Natural killer cell treated with Interleukin-12 subunit alpha and Interleukin-12 subunit beta and Interleukin-15 and Interleukin-18, amount 100 ng/mL, for 72 hours (primary cell): ENCODE data around the gene TIMP3. TPM values are rescaled to one million over a fixed set of nuclear protein-coding genes. Genes with fewer than 3 reads are reported as not detected.

Experiments
- ATAC-seq, 2 donors: fragments of 150-1000 bp; cut with Tn5 transposase in 1 of 2; sonication (Bioruptor Pico), chemical (Tn5 transposase) in 1 of 2; 2 replicates each; pipeline ENCODE4 v1.10.0; 2021
- DNase-seq: peaks from one replicate; pipeline ENCODE4 v3.0.0; 2022; ENCODE audit warnings: low spot score
- H3K27ac Mint-ChIP-seq, 2 donors: 1 replicate in 1 of 2; 2 replicates in 1 of 2; pipeline ENCODE4 v1.8.0; 2022; ENCODE audit warnings: mixed read lengths in 2 of 2, mild to moderate bottlenecking in 1 of 2, moderate library complexity in 1 of 2
- H3K27me3 Mint-ChIP-seq, 2 donors: 1 replicate in 1 of 2; 2 replicates in 1 of 2; pipeline ENCODE4 v1.8.0; 2022; ENCODE audit warnings: mixed read lengths in 2 of 2
- H3K36me3 Mint-ChIP-seq: one replicate; pipeline ENCODE4 v1.8.0; 2022; ENCODE audit warnings: mixed read lengths
- H3K4me1 Mint-ChIP-seq, 2 donors: 1 replicate in 1 of 2; 2 replicates in 1 of 2; pipeline ENCODE4 v1.8.0; 2022; ENCODE audit warnings: low read depth in 2 of 2, mixed read lengths in 2 of 2, mild to moderate bottlenecking in 1 of 2
- H3K4me3 Mint-ChIP-seq: one replicate; pipeline ENCODE4 v1.8.0; 2022; ENCODE audit warnings: mixed read lengths
- H3K9me3 Mint-ChIP-seq: 2 replicates; pipeline ENCODE4 v1.8.0; 2022; ENCODE audit warnings: mixed read lengths
- total RNA-seq, 2 donors: library from RNA; stranded (reverse); gene quantifications; one replicate each; pipeline ENCODE4 v1.2.3, GENCODE V29; 2022

TIMP3 gene
- total RNA-seq, 2 donors from 2014 or later, result not detected

DNA sequence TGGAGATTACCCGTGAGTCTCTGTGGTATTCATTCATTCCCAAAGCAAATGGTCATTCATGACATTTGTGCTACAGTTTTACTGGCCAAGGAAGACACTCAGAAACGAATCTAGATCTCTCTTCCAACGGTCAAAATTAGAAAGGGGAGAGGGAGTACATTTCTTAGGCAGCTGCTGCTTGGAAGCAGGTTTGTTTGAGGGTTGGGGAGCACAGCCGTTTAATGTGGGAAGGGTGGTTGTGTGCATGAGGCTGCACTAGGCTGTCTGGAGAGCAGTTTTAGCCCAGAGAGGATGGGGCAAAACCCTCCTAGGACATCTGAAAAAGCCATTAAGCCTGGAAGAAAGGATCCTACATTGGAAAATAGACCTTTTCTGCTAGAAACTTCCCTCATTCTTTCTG, 29.7 kb upstream of the TIMP3 start:
- ATAC-seq (no peak), DNase-seq (no peak)
- H3K27me3 Mint-ChIP-seq, result peaks cover 7 to 10% of the 10 kb centered on the region in 2 donors
- no peaks in the 10 kb centered on the region for H3K36me3 Mint-ChIP-seq
- no peak overlapping the region for H3K4me3 Mint-ChIP-seq
- no peaks in the 10 kb centered on the region for H3K9me3 Mint-ChIP-seq
- H3K27ac Mint-ChIP-seq, result no peak overlapping the region
- H3K4me1 Mint-ChIP-seq, result no peaks in the 10 kb centered on the region

GRCh38 chr22:32775957-32776356, 25.5 kb upstream of the TIMP3 start:
- no peaks in the 10 kb centered on the region for H3K36me3 Mint-ChIP-seq
- H3K4me1 Mint-ChIP-seq, result no peaks in the 10 kb centered on the region
- peaks cover 7 to 10% of the 10 kb centered on the region in 2 donors for H3K27me3 Mint-ChIP-seq
- DNase-seq (no peak), ATAC-seq (no peak)
- no peak overlapping the region for H3K27ac Mint-ChIP-seq
- no peak overlapping the region for H3K4me3 Mint-ChIP-seq
- no peaks in the 10 kb centered on the region for H3K9me3 Mint-ChIP-seq

- no peak overlapping the region for H3K27ac Mint-ChIP-seq
- peaks cover 7 to 10% of the 10 kb centered on the region in 2 donors for H3K27me3 Mint-ChIP-seq
- no peaks in the 10 kb centered on the region for H3K4me1 Mint-ChIP-seq
- H3K9me3 Mint-ChIP-seq, result no peaks in the 10 kb centered on the region
- H3K36me3 Mint-ChIP-seq, result no peaks in the 10 kb centered on the region
- ATAC-seq (no peak), DNase-seq (no peak)
- no peak overlapping the region for H3K4me3 Mint-ChIP-seq
Observed at GRCh38 chr22:32776397-32776796, 25.1 kb upstream of the TIMP3 start.

DNA sequence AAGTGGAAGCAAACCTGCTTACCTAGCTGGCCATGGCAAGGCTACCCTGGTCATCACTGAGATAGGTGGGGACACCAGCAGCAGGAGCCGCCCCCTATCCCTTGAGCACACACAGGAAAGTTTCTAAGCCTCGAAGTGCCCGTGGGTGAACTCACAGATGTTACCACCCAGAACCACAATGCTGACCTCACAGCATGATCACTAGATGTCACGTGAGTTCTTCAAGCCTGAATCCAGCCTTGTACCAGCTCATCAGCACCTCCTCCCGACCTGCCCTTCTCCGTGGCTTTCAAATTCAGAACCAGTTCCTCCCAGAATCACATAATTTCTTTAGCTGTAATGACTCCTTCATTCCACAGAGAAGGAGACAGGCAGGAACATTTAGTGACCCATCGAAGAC, 24.7 kb upstream of the TIMP3 start:
- Mint-ChIP-seq H3K9me3 (no peaks in the 10 kb centered on the region), H3K27ac (no peak overlapping the region), H3K36me3 (no peaks in the 10 kb centered on the region), H3K4me3 (no peak overlapping the region), H3K4me1 (no peaks in the 10 kb centered on the region), H3K27me3 (peaks cover 7 to 10% of the 10 kb centered on the region in 2 donors)
- DNase-seq (no peak), ATAC-seq (no peak)

DNA sequence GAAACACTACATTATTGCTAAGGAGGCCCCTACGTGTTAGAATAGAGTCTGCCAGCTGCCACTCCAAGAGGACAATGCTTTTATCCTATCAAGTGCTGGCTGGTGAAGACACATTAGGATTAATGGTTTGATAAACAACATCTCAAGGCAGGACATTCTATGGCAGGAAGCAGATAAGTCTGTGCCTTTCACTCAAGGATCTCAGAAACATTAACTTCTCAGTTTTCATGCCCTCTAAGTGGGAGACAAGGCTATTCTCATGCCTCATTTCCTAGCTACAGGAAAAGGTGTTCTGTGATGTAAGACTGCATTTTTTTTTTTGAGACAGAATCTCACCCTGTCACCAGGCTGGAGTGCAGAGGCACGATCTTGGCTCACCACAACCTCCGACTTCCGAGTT, 23.5 kb upstream of the TIMP3 start:
- DNase-seq (no peak), ATAC-seq (no peak)
- Mint-ChIP-seq H3K9me3 (no peaks in the 10 kb centered on the region), H3K27me3 (peaks cover 7 to 10% of the 10 kb centered on the region in 2 donors), H3K4me1 (no peaks in the 10 kb centered on the region), H3K36me3 (no peaks in the 10 kb centered on the region), H3K27ac (no peak overlapping the region), H3K4me3 (no peak overlapping the region)

DNA sequence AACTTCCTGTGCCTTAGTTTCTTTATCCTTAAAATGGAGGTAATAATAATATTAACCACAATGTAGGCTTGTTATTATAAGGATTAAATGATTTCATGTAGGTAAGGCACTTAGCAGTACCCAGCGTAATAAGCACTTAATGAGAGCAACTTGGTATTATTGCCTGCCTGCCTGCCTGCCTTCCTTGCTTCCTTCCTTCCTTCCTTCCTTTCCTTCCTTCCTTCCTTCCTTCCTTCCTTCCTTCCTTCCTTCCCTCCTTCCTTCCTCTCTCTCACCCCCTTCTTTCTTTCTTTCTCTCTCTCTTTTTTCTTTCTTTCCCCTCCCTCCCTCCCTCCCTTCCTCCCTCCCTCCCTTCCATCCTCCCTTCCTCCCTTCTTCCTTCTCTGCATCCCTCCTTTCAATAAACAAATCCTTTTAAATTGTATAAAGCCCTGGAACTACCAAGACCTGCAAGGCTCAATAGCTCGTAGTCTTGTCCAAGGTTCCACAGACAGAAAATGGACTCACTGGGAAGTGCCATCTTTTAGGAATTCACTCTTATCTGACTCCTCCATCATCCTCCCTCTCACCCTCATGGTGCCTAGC, 20.7 kb upstream of the TIMP3 start:
- H3K9me3 Mint-ChIP-seq, result no peaks in the 10 kb centered on the region
- H3K27me3 Mint-ChIP-seq, result peaks cover 0 to 3% of the 10 kb centered on the region in 2 donors
- H3K36me3 Mint-ChIP-seq, result no peaks in the 10 kb centered on the region
- no peak for DNase-seq
- H3K4me1 Mint-ChIP-seq, result no peaks in the 10 kb centered on the region
- ATAC-seq, result no peak
- no peak overlapping the region for H3K4me3 Mint-ChIP-seq
- no peak overlapping the region for H3K27ac Mint-ChIP-seq

GRCh38 chr22:32781695-32782094, 19.8 kb upstream of the TIMP3 start:
- H3K9me3 Mint-ChIP-seq, result no peaks in the 10 kb centered on the region
- no peak overlapping the region for H3K4me3 Mint-ChIP-seq
- H3K27me3 Mint-ChIP-seq, result peaks cover 0 to 3% of the 10 kb centered on the region in 2 donors
- DNase-seq (no peak), ATAC-seq (no peak)
- H3K36me3 Mint-ChIP-seq, result no peaks in the 10 kb centered on the region
- no peak overlapping the region for H3K27ac Mint-ChIP-seq
- no peaks in the 10 kb centered on the region for H3K4me1 Mint-ChIP-seq

DNA sequence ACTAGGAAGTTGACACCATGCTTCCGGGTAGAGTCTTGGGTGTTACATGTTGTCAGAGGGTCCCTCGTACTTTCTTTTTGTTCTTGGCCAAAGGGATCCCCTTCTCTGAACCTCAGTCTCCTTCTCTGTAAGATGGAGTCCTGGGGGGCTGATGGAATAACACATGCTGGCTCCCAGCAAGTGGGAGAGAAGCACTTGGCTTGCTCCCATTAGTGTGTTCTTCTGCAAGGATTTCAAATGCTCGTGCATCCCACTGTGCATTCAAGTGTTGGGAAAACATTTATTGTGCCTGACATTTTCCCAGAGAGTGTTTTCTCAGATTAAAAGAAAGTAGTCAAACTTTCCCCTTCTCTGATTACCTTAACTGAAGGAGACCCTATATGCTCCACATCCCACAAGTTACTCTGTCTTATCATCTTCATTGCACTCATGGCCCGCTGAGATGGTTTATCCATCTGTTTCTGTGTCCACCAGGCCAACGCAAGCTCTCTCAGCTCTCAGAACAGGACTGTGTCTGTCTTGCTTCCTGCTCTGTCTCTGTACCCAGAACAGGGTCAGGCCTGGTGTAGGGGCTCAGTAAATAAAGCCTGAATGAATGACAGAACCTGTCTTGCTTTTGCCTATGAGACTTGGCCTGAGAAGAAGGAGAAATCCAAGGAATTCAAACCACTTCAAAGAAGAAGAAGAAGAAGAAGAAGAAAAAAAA, 16.0 kb upstream of the TIMP3 start:
- H3K9me3 Mint-ChIP-seq, result no peaks in the 10 kb centered on the region
- no peak overlapping the region for H3K27ac Mint-ChIP-seq
- no peaks in the 10 kb centered on the region for H3K4me1 Mint-ChIP-seq
- H3K36me3 Mint-ChIP-seq, result no peaks in the 10 kb centered on the region
- peaks cover 0 to 10% of the 10 kb centered on the region in 2 donors for H3K27me3 Mint-ChIP-seq
- no peak for DNase-seq
- no peak for ATAC-seq
- H3K4me3 Mint-ChIP-seq, result no peak overlapping the region

DNA sequence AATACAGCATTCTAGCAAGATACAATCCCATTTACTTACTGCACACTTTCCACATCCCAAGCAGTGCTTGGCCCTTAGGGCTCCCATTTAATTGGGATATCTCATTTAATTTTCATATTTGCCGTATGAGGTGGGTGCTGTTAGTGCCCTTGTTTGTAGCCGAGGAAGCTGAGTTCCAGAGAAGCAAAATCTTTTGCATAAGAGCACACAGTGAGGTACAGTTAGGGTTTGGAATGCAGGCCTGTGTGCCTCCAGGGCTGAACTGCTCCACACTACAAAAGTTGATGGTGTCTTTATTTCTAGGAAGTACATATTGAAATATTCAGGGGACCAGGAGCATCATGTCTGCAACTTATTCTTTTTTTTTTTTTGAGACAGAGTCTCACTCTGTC, 15.5 kb upstream of the TIMP3 start:
- Mint-ChIP-seq H3K27ac (no peak overlapping the region), H3K36me3 (no peaks in the 10 kb centered on the region), H3K4me3 (no peak overlapping the region), H3K27me3 (peaks cover 0 to 10% of the 10 kb centered on the region in 2 donors), H3K4me1 (no peaks in the 10 kb centered on the region), H3K9me3 (no peaks in the 10 kb centered on the region)
- DNase-seq (no peak), ATAC-seq (no peak)

DNA sequence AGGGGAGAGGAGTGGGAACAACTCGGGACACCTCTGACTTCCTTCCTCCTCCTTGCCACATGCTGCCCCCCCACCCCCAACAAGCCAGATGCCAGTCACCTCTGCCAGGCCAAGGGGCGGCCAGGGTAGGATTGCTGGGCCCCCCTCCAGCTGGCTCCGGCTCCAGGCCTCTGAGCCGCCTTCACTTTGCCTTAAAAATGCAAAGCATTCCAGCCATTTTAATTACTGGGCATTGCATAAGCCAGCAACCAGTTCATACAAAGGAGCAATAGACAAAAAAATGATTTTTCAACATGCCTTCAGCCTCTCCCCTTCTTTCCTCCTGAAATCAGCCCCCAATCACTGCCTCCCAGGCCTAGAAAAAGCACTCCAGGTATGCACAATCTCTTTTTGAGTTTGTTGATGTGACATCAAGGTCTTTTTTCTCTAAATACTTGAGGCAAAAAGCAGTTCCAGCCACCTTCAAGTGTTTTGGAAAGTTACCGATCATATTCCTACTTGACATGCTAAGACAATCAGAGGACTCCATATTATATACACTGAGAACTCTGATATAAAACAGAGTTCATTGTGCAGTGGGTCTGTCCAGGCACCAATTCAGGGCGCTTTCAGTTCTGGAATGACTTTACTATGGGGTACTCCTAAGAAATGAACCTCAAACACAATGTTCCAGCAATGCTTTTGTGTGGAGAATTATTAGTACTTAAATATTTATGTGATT, 12.4 kb upstream of the TIMP3 start:
- Mint-ChIP-seq H3K9me3 (no peaks in the 10 kb centered on the region), H3K4me1 (no peaks in the 10 kb centered on the region), H3K36me3 (no peaks in the 10 kb centered on the region), H3K27me3 (peaks cover 0 to 14% of the 10 kb centered on the region in 2 donors), H3K27ac (no peak overlapping the region), H3K4me3 (no peak overlapping the region)
- no peak for DNase-seq
- ATAC-seq, result no peak

DNA sequence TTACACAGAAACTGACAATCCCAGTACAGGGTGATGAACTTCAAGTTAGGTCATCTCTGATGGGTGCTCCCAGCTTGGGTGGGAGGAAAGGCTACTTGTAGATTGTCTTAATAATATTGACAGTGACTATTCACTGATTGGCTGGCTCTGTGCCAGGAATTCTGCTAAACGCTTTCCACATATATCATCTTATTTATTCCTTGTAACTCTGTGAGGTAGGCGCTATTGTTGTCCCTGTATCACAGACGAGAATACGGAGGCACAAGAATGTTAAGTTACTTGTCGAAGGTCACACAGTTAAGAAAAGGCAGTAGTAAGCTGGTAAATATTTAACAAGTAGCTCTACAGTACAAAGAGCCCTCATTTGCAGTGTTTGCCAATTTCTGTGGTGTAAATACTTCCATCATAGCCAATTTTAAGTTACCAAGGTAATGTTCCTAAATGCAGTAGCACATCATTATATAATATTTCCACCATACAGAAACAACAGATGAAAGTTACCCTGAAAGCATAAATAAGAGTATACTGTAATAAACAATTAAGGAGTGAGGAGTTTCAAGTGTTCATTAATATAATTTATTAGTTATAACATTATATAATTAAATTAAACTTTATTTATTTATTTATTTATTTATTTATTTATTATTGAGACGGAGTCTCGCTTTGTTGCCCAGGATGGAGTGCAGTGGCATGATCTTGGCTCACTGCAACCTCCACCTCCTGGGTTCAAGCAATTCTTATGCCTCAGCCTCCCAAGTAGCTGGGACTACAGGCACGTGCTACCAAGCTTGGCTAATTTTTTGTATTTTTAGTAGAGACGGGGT, 11.5 kb upstream of the TIMP3 start:
- Mint-ChIP-seq H3K36me3 (no peaks in the 10 kb centered on the region), H3K9me3 (no peaks in the 10 kb centered on the region), H3K4me1 (no peaks in the 10 kb centered on the region), H3K27me3 (peaks cover 0 to 14% of the 10 kb centered on the region in 2 donors), H3K27ac (no peak overlapping the region), H3K4me3 (no peak overlapping the region)
- no peak for DNase-seq
- no peak for ATAC-seq

- ATAC-seq (no peak), DNase-seq (no peak)
- no peaks in the 10 kb centered on the region for H3K36me3 Mint-ChIP-seq
- H3K9me3 Mint-ChIP-seq, result no peaks in the 10 kb centered on the region
- no peak overlapping the region for H3K27ac Mint-ChIP-seq
- H3K4me1 Mint-ChIP-seq, result peaks cover 0 to 2% of the 10 kb centered on the region in 2 donors
- H3K27me3 Mint-ChIP-seq, result peaks cover 0 to 16% of the 10 kb centered on the region in 2 donors
- no peak overlapping the region for H3K4me3 Mint-ChIP-seq
Observed at GRCh38 chr22:32791056-32791455, 10.4 kb upstream of the TIMP3 start.

GRCh38 chr22:32791485-32791884, 10.0 kb upstream of the TIMP3 start:
- DNase-seq, result no peak
- Mint-ChIP-seq H3K27me3 (peaks cover 0 to 16% of the 10 kb centered on the region in 2 donors), H3K4me1 (peaks cover 0 to 3% of the 10 kb centered on the region in 2 donors), H3K27ac (no peak overlapping the region), H3K36me3 (no peaks in the 10 kb centered on the region), H3K9me3 (no peaks in the 10 kb centered on the region), H3K4me3 (no peak overlapping the region)
- no peak for ATAC-seq
